ENCODE measurements around the gene GTPBP2. TPM values are rescaled to one million over a fixed set of nuclear protein-coding genes. Genes with fewer than 3 reads are reported as not detected.
A peak's percentile ranks its signal among the peaks of the same experiment; 100 is the strongest.

The GTPBP2 gene
- total RNA-seq, 4 donors from 2014 or later, result 23.7 to 67.6 (median 31.5) TPM

DNA sequence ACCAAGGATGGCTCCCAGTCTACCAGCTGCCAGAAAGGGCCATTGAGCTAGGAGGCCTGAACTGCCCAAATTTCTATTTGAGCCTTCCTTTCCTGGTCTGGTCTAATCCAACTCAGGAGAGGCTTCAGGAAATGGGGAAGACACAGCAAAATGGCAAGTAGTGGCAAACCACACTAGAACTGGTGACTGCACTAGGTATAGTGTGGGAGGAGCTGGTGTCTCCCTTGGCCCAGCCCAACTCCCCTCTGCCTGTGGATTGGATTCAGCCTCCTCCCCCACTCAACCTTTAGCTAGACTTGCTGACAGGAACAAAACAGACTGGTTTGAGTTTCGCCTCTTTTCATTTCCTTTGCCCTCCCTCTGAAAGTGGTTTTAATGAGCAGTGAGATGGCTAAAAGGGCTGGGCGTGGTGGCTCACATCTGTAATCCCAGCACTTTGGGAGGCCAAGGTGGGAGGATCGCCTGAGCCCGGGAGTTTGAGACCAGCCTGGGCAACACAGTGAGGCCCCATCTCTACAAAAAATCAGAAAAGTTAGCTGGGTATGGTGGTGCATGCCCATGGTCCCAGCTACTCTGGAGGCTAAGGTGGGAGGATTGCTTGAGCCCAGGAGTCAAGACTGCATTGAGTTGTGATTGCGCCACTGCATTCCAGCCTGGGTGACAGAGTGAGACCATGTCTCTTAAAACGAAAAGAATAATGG is 41.0 kb upstream of the GTPBP2 start:
- Histone ChIP-seq H3K9me3 (no peaks in the 10 kb centered on the region), H3K36me3 (peaks cover 45% of the 10 kb centered on the region), H3K4me3 (no peak overlapping the region), H3K27ac (peak overlapping the region; percentile 55), H3K27me3 (no peaks in the 10 kb centered on the region), H3K4me1 (peaks cover 39% of the 10 kb centered on the region)
- no peak for DNase-seq (ENCODE audit: low spot score in 2 of 2)
- no peak for TF ChIP-seq CTCF (IDR thresholded peaks at IDR 0.05)
- TF ChIP-seq POLR2AphosphoS5 (IDR thresholded peaks at IDR 0.05), result no peak
- TF ChIP-seq EP300 (IDR thresholded peaks at IDR 0.05), result no peak
- TF ChIP-seq POLR2A (IDR thresholded peaks at IDR 0.05), result no peak
- WGBS, result 65% methylated on average over 6 of the region's 6 CpGs

GRCh38 chr6:43669050-43669921 is 40.2 kb upstream of the GTPBP2 start:
- Histone ChIP-seq H3K27me3 (no peaks in the 10 kb centered on the region), H3K36me3 (peaks cover 37% of the 10 kb centered on the region), H3K9me3 (no peaks in the 10 kb centered on the region), H3K4me3 (no peak overlapping the region), H3K27ac (peak overlapping the region; percentile 55), H3K4me1 (peaks cover 39% of the 10 kb centered on the region)
- TF ChIP-seq POLR2A (IDR thresholded peaks at IDR 0.05) (no peak), CTCF (IDR thresholded peaks at IDR 0.05) (no peak), POLR2AphosphoS5 (IDR thresholded peaks at IDR 0.05) (no peak), EP300 (IDR thresholded peaks at IDR 0.05) (no peak)
- peak in 1 of 2 donors; percentile 83 for DNase-seq (ENCODE audit: low spot score in 2 of 2)
- WGBS, result 44% methylated on average over 12 of the region's 15 CpGs

GRCh38 chr6:43668151-43669028 is 39.3 kb upstream of the GTPBP2 start:
- H3K27ac ChIP-seq, result no peak overlapping the region
- no peak for DNase-seq (ENCODE audit: low spot score in 2 of 2)
- TF ChIP-seq CTCF (IDR thresholded peaks at IDR 0.05) (peak; percentile 21 to 47), EP300 (IDR thresholded peaks at IDR 0.05) (no peak)
- H3K9me3 ChIP-seq, result no peaks in the 10 kb centered on the region
- H3K36me3 ChIP-seq, result peaks cover 28% of the 10 kb centered on the region
- H3K4me3 ChIP-seq, result no peak overlapping the region
- WGBS, result 25% methylated on average over 8 of the region's 17 CpGs
- peaks cover 39% of the 10 kb centered on the region for H3K4me1 ChIP-seq
- no peaks in the 10 kb centered on the region for H3K27me3 ChIP-seq

DNA sequence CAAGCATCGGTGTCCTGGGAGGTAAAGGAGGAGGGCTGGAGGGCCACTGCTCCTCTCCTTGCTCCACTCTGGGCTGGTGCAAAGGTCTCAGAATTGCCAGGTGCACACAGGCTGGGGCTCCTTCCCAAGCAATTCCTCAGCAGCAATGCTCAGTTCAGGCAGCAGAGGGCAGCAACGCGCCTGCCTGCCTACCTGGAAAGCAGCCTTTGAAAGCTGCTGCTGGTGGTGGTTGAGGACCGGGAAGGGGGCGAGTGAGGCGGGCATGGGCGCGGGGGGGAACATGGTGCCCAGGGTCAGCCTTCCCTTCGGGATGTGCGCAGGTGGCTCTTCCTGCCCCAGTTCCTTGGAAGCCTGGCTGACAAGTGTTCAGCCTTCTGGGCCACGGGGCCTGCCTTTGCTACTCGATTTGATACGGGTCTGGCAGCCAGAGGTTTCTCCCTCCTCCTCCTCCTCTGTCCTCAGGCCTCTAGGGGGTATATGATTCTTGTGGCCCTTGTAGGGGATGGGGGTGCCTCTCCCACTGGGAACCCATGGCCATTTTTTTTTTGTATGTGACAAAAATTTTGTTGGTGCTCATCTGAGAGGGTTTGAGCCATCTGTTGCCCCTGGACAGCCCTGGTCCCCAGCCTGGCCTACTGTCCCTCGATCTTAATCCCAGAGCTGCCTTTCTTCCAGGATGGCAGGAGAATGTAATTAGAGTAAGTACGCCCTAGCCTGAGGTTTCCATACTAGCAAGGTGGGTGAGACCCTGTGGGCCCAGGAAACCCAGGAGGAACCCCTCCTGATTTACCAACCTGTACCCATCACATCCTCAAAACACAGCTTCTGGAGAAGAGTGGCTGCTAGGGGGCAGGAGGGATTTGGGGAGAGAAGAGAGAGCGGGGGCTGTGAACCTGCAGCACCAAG is 38.4 kb upstream of the GTPBP2 start:
- Histone ChIP-seq H3K4me3 (no peak overlapping the region), H3K27ac (no peak overlapping the region), H3K9me3 (no peaks in the 10 kb centered on the region), H3K36me3 (peaks cover 22% of the 10 kb centered on the region), H3K4me1 (peaks cover 39% of the 10 kb centered on the region), H3K27me3 (no peaks in the 10 kb centered on the region)
- TF ChIP-seq CTCF (IDR thresholded peaks at IDR 0.05), result peak; percentile 88 to 92
- TF ChIP-seq POLR2A (IDR thresholded peaks at IDR 0.05), result no peak
- no peak for TF ChIP-seq POLR2AphosphoS5 (IDR thresholded peaks at IDR 0.05)
- TF ChIP-seq EP300 (IDR thresholded peaks at IDR 0.05), result no peak
- WGBS, result 19% methylated on average over 7 of the region's 16 CpGs
- peak; percentile 86 to 87 for DNase-seq (ENCODE audit: low spot score in 2 of 2)
